Endothelial cell of umbilical vein (primary cell): ENCODE data around the gene TMEM63B. TPM values are rescaled to one million over a fixed set of nuclear protein-coding genes. Genes with fewer than 3 reads are reported as not detected.

Experiments used
- BruUV-seq: library from RNA; stranded (reverse); fragments of 400-500 nt; replicated peaks from 2 replicates; lab custom pipeline; 2021; lab: Mats Ljungman, UMichigan
- CTCF ChIA-PET: fragments of 300-600, 350-600 bp; sonication (Branson Sonifier 250); formaldehyde crosslinking; loops from one replicate; lab custom pipeline; 2021; ENCODE audit warnings: antibody characterized with exemption, inconsistent platforms; lab: Charles Lee
- POLR2A ChIA-PET: fragments of 300-600, 350-600 bp; sonication (Branson Sonifier 250); formaldehyde crosslinking; loops from one replicate; lab custom pipeline; 2021; ENCODE audit warnings: antibody characterized with exemption, inconsistent platforms; lab: Charles Lee
- DNase-seq: peaks from one replicate; pipeline ENCODE4 v3.0.0-alpha.2; 2011; ENCODE audit warnings: low read depth, low spot score
- FAIRE-seq: peaks from 2 replicates; lab custom pipeline; 2011; peaks lifted over from hg19 to GRCh38; lab: Jason Lieb, UNC
- H2AFZ ChIP-seq: 2 replicates; pipeline ENCODE4 v1.6.0; 2012; ENCODE audit warnings: low read depth, low read length, control low read depth, inconsistent platforms
- H3K27ac ChIP-seq: 2 replicates; pipeline ENCODE4 v1.5.1; 2011; ENCODE audit warnings: low read depth, mild to moderate bottlenecking, control low read depth, low read length, moderate library complexity; ENCODE audit not compliant: insufficient read depth
- H3K27me3 ChIP-seq, 2 experiments: 2 replicates each; pipeline versions ENCODE4 v1.6.0 to v1.6.1; 2011; ENCODE audit warnings: low read length in 2 of 2, mixed read lengths in 1 of 2; ENCODE audit not compliant: control insufficient read depth in 2 of 2, insufficient read depth in 2 of 2
- H3K36me3 ChIP-seq, 2 experiments: 2 replicates in 1 of 2; 3 replicates in 1 of 2; pipeline ENCODE4 v1.5.1; 2011; ENCODE audit warnings: low read length in 2 of 2, mild to moderate bottlenecking in 1 of 2, moderate library complexity in 1 of 2; ENCODE audit not compliant: control insufficient read depth in 2 of 2, insufficient read depth in 2 of 2; ENCODE audit errors: extremely low read depth in 1 of 2
- H3K4me1 ChIP-seq: 3 replicates; pipeline ENCODE4 v1.5.1; 2011; ENCODE audit warnings: mild to moderate bottlenecking, low read length; ENCODE audit not compliant: control insufficient read depth, insufficient read depth; ENCODE audit errors: extremely low read depth
- H3K4me2 ChIP-seq: 2 replicates; pipeline ENCODE4 v1.6.1; 2011; ENCODE audit warnings: low read length, control low read depth, mixed read lengths; ENCODE audit not compliant: insufficient read depth
- H3K4me3 ChIP-seq, 3 experiments: fragments of 200-600 bp in 1 of 3; sonication (generic), shearing (Covaris generic) in 1 of 3; replicated peaks in 1 of 3; 2 replicates each; pipeline ENCODE4 v1.5.1; 2011 to 2016; ENCODE audit warnings: control low read depth in 3 of 3, low read length in 3 of 3, mild to moderate bottlenecking in 2 of 3, inconsistent platforms in 1 of 3, low read depth in 1 of 3, moderate library complexity in 1 of 3; ENCODE audit not compliant: insufficient read depth in 1 of 3
- H3K79me2 ChIP-seq: 2 replicates; pipeline ENCODE4 v1.6.0; 2012; ENCODE audit warnings: low read length, inconsistent platforms; ENCODE audit not compliant: control insufficient read depth, insufficient read depth
- H3K9ac ChIP-seq: replicated peaks from 2 replicates; pipeline ENCODE3; 2011; ENCODE audit warnings: low read length, control low read depth; ENCODE audit not compliant: insufficient read depth; ENCODE audit errors: extremely low read depth
- H3K9me1 ChIP-seq: replicated peaks from 3 replicates; pipeline ENCODE4 v1.6.0; 2011; ENCODE audit warnings: mild to moderate bottlenecking, low read length; ENCODE audit not compliant: control insufficient read depth, insufficient read depth; ENCODE audit errors: extremely low read depth
- H3K9me3 ChIP-seq: replicated peaks from 2 replicates; pipeline ENCODE4 v1.5.1; 2012; ENCODE audit warnings: low read length, inconsistent platforms; ENCODE audit not compliant: control insufficient read depth, insufficient read depth
- H4K20me1 ChIP-seq: replicated peaks from 2 replicates; pipeline ENCODE3; 2011; ENCODE audit warnings: mild to moderate bottlenecking, low read length; ENCODE audit not compliant: control insufficient read depth, insufficient read depth; ENCODE audit errors: extremely low read depth
- EZH2 ChIP-seq: IDR thresholded peaks from 2 replicates; pipeline ENCODE4 v1.6.1; 2012; ENCODE audit warnings: borderline replicate concordance, low read depth, mild to moderate bottlenecking, moderate library complexity, low read length, inconsistent platforms; ENCODE audit not compliant: severe bottlenecking
- FOS ChIP-seq: IDR thresholded peaks from 2 replicates; pipeline ENCODE4 v1.6.1; 2011; ENCODE audit warnings: mild to moderate bottlenecking, low read length, moderate library complexity, borderline replicate concordance; ENCODE audit not compliant: insufficient read depth
- GATA2 ChIP-seq: IDR thresholded peaks from 2 replicates; pipeline ENCODE4 v1.7.0; 2011; ENCODE audit warnings: low read depth, mild to moderate bottlenecking, moderate library complexity, mixed read lengths, low read length; ENCODE audit not compliant: insufficient read length, insufficient read depth
- JUN ChIP-seq: IDR thresholded peaks from 2 replicates; pipeline ENCODE4 v1.6.1; 2011; ENCODE audit warnings: borderline replicate concordance, low read depth; ENCODE audit not compliant: insufficient read length, insufficient read depth
- MYC ChIP-seq: IDR thresholded peaks from one replicate; pipeline ENCODE4 v1.6.1; 2011; ENCODE audit warnings: mild to moderate bottlenecking, low read depth, low read length
- POLR2A ChIP-seq: IDR thresholded peaks from 2 replicates; pipeline ENCODE4 v1.6.1; 2012; ENCODE audit warnings: low read depth, mild to moderate bottlenecking, control low read depth, low read length
- POLR2AphosphoS5 ChIP-seq: IDR thresholded peaks from 2 replicates; pipeline ENCODE4 v1.6.1; 2012; ENCODE audit warnings: low read depth, mild to moderate bottlenecking, control low read depth, low read length, moderate library complexity; ENCODE audit not compliant: insufficient read depth
- dilution Hi-C: fragments of 300-500 bp; cut with MboI; formaldehyde crosslinking; loops from one replicate; pipeline ENCODE4 v1.15.0; 2019; ENCODE audit warnings: low sequenced_read_pairs; ENCODE audit not compliant: extremely low pct_ligation_motif_present
- intact Hi-C: fragments of 100-400 bp; cut with micrococcal nuclease; formaldehyde crosslinking; loops from one replicate; pipeline ENCODE4 v1.10.0; 2022
- polyA plus RNA-seq, 4 experiments: library from polyadenylated mRNA; depleted of rRNA in 3 of 4; stranded (reverse) in 3 of 4; unstranded in 1 of 4; fragments of >200 nt; gene quantifications; 2 replicates each; pipeline versions ENCODE4 v1.2.1 to v1.2.3, GENCODE V29; 2011 to 2012; ENCODE audit warnings: missing spikeins in 1 of 4
- total RNA-seq: library from RNA; stranded (reverse); gene quantifications from 2 replicates; pipeline ENCODE4 v1.2.3, GENCODE V29; 2021
- TF ChIP-seq, protein P1 (sequence below), 2 donors: IDR thresholded peaks; 1 replicate in 1 of 2; 2 replicates in 1 of 2; pipeline ENCODE4 v1.5.1; 2011; ENCODE audit warnings: low read length in 2 of 2, mild to moderate bottlenecking in 2 of 2, moderate library complexity in 2 of 2, control low read depth in 1 of 2, inconsistent platforms in 1 of 2, low read depth in 1 of 2; ENCODE audit not compliant: insufficient read depth in 1 of 2; ENCODE audit errors: extremely low read depth in 1 of 2
- TF ChIP-seq, protein P2 (sequence below): IDR thresholded peaks from 2 replicates; pipeline ENCODE4 v1.6.1; 2011; ENCODE audit not compliant: insufficient read depth, insufficient read length

The TMEM63B gene
- total and polyA plus RNA-seq, 2 donors (not counting 3 experiments of a cell fraction or from before 2014, with no cell fraction given) = 49.7 to 56.1 TPM

- ChIA-PET POLR2A (no interaction called here), CTCF (interaction anchor here (1.0 to 2.8 kb wide), 3 partner anchors 18 to 134 kb away, joined by 3 to 11 read pairs (median 3); partner anchors contain the start of gene SLC35B2)
- no peaks in the 10 kb centered on the region for H3K9me3 ChIP-seq
- peak overlapping the region; percentile 32 for H3K4me2 ChIP-seq
- DNase-seq (peak; percentile 93), FAIRE-seq (peak; percentile 90)
- no peaks in the 10 kb centered on the region for H3K9me1 ChIP-seq
- no peaks in the 10 kb centered on the region for H3K36me3 ChIP-seq
- H3K27me3 ChIP-seq = no peaks in the 10 kb centered on the region
- no peak overlapping the region for H2AFZ ChIP-seq
- H3K27ac ChIP-seq = peak overlapping the region; percentile 23
- peak overlapping the region; percentile 11 for H3K9ac ChIP-seq
- H4K20me1 ChIP-seq = no peaks in the 10 kb centered on the region
- intact Hi-C loops (loop anchor here (1.0 kb wide), 1 partner anchor 18 kb away; no protein-coding TSS in a partner anchor), dilution Hi-C loops (no loop called here)
- peaks cover 53% of the 10 kb centered on the region for H3K4me1 ChIP-seq
- H3K79me2 ChIP-seq = peaks cover 87% of the 10 kb centered on the region
- no TSS peak for BruUV-seq
- TF ChIP-seq JUN (no peak), FOS (no peak), GATA2 (no peak), POLR2A (no peak), MYC (no peak), EZH2 (no peak), POLR2AphosphoS5 (no peak)
- TF ChIP-seq, protein P1, sequence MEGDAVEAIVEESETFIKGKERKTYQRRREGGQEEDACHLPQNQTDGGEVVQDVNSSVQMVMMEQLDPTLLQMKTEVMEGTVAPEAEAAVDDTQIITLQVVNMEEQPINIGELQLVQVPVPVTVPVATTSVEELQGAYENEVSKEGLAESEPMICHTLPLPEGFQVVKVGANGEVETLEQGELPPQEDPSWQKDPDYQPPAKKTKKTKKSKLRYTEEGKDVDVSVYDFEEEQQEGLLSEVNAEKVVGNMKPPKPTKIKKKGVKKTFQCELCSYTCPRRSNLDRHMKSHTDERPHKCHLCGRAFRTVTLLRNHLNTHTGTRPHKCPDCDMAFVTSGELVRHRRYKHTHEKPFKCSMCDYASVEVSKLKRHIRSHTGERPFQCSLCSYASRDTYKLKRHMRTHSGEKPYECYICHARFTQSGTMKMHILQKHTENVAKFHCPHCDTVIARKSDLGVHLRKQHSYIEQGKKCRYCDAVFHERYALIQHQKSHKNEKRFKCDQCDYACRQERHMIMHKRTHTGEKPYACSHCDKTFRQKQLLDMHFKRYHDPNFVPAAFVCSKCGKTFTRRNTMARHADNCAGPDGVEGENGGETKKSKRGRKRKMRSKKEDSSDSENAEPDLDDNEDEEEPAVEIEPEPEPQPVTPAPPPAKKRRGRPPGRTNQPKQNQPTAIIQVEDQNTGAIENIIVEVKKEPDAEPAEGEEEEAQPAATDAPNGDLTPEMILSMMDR (IDR thresholded peaks at IDR 0.05; ENCODE audit: extremely low read depth in 1 of 2, insufficient read depth in 1 of 2, low read depth in 1 of 2, low read length in 2 of 2) = no peak
- TF ChIP-seq, protein P2, sequence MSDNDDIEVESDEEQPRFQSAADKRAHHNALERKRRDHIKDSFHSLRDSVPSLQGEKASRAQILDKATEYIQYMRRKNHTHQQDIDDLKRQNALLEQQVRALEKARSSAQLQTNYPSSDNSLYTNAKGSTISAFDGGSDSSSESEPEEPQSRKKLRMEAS = no peak
- peak overlapping the region in 1 of 3 experiments; percentile 24 for H3K4me3 ChIP-seq
Observed at GRCh38 chr6:44122801-44123200, 4.6 kb upstream of the TMEM63B start.
